A549 treated with RU486 at 1 μM for 4 hours (cell line): Measurements from ENCODE around the gene SALL1. TPM values are rescaled to one million over a fixed set of nuclear protein-coding genes. Genes with fewer than 3 reads are reported as not detected.

ENCODE experiments used
- total RNA-seq: library from RNA; stranded (reverse); fragments of 200-300 nt; extraction: Qiagen RNA extraction; gene quantifications from 5 replicates; pipeline ENCODE4 v1.2.3, GENCODE V29; 2022; ENCODE audit warnings: low read depth

Gene SALL1
- total RNA-seq: 0.13 to 0.25 TPM (median 0.15 TPM) in 5 replicates

GRCh38 chr16:51150888-51151320 lies at the start of gene SALL1:
SALL1 (minus strand) TSS chr16:51151270; CDS start chr16:51151241, 29 bp downstream.

